ENCODE data around the gene PI16.
"Not testable (repeated sequence)": the region's sequence is repeated elsewhere in the genome, so short reads cannot be mapped to it uniquely, and the experiment has no call there.

The PI16 gene

GRCh38 chr6:36976007-36976264, 21.4 kb downstream of the PI16 start:
- DNase-seq (ENCODE audit: low spot score) = no peak

- no peak for DNase-seq (ENCODE audit: low spot score)
These were observed 22.0 kb downstream of the PI16 start for GRCh38 chr6:36976509-36976908.

- DNase-seq (ENCODE audit: low spot score) = no peak
These were observed 22.4 kb downstream of the PI16 start for GRCh38 chr6:36976931-36977330.

GRCh38 chr6:36977470-36977941, 23.0 kb downstream of the PI16 start:
- DNase-seq (ENCODE audit: low spot score) = no peak

GRCh38 chr6:36978421-36979346, 24.1 kb downstream of the PI16 start:
- DNase-seq (ENCODE audit: low spot score) = no peak

- DNase-seq (ENCODE audit: low spot score) = peak; percentile 39
These were observed 24.8 kb downstream of the PI16 start for GRCh38 chr6:36979347-36979742.

GRCh38 chr6:36980129-36980528, 25.6 kb downstream of the PI16 start:
- DNase-seq (ENCODE audit: low spot score) = no peak

GRCh38 chr6:36980876-36981619, 26.5 kb downstream of the PI16 start:
- no peak for DNase-seq (ENCODE audit: low spot score)

GRCh38 chr6:36983538-36983937, 29.0 kb downstream of the PI16 start:
- DNase-seq (ENCODE audit: low spot score) = no peak

GRCh38 chr6:36984581-36985416, 30.3 kb downstream of the PI16 start:
- peak; percentile 62 for DNase-seq (ENCODE audit: low spot score)

GRCh38 chr6:36985417-36985807, 30.9 kb downstream of the PI16 start:
- DNase-seq (ENCODE audit: low spot score) = no peak

- peak; percentile 84 for DNase-seq (ENCODE audit: low spot score)
These were observed 31.5 kb downstream of the PI16 start, which contains the start of gene MTCH1 for GRCh38 chr6:36985808-36986703. Gene MTCH1, minus strand, starts transcription at chr6:36986196. Its CDS starts 23 bp downstream, at chr6:36986173.

- DNase-seq (ENCODE audit: low spot score) = peak; percentile 34
These were observed 32.1 kb downstream of the PI16 start for GRCh38 chr6:36986704-36987047.

- no peak for DNase-seq (ENCODE audit: low spot score)
These were observed 34.7 kb downstream of the PI16 start for GRCh38 chr6:36989264-36989663.

GRCh38 chr6:36990401-36990800, 35.9 kb downstream of the PI16 start:
- not testable (repeated sequence) for DNase-seq (ENCODE audit: low spot score)

- no peak for DNase-seq (ENCODE audit: low spot score)
These were observed 43.5 kb downstream of the PI16 start for GRCh38 chr6:36997811-36998722.

- DNase-seq (ENCODE audit: low spot score) = no peak
These were observed 44.1 kb downstream of the PI16 start for GRCh38 chr6:36998723-36999038.

- no peak for DNase-seq (ENCODE audit: low spot score)
These were observed 44.7 kb downstream of the PI16 start for GRCh38 chr6:36999061-36999750.

- DNase-seq (ENCODE audit: low spot score) = no peak
These were observed 45.2 kb downstream of the PI16 start for GRCh38 chr6:36999751-37000125.
